Activated T-cell treated with anti-CD3 and anti-CD28 coated beads for 1 hour (primary cell): ENCODE results near the gene SLC35B2.

ENCODE experiments used
- DNase-seq: peaks from one replicate; pipeline ENCODE4 v3.0.0-alpha.2; 2020; ENCODE audit warnings: low read depth

SLC35B2 gene

DNA sequence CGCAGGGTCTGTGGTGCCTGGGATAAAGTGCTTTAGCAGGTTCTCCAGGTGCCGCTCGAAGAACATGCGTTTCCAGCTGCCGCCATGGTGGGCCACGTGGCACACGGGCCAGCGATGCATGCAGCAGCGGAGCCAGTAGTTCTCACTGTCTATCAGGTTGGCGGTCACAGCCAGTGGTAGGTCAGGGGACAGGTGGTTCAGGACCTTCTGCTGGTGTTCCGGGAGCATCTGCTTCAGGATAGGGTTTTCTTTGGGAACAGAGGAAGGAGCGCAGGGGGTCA is 28.9 kb upstream of the SLC35B2 start:
- no peak for DNase-seq

DNA sequence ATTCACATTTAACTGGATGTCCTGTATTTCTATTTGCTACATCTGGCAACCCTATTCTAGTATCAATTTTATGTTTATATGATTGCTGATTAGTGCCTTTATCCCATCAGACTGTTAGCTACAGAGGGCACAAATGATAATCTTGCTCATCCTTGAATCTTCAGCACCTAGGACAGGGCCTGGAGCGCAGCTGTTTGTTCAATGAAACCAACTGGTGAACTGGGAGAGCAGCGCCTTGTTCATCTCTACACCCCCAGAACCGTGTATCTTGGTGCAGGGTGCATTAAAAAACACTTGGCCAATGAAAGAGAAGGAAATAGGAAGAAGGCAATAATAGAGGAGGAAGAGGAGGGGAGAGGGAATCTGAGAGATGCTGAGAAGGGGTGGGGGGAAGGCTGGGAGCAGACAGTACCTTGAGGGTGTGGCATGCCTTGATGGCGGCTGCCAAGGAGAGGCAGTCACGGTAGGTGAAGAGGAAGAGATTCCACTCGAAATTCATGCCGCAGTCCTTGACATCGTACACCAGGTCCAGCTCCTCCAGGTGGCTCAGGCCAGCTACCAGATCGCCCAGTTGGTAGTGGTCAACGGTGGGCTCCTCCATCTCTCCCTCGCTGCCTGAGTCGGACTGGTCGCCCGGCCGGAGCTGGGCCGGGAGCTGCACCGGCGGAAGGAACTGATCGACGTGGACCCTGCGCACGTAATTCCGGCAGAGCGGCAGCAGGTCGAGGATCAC is 28.4 kb upstream of the SLC35B2 start:
- DNase-seq, result no peak

DNA sequence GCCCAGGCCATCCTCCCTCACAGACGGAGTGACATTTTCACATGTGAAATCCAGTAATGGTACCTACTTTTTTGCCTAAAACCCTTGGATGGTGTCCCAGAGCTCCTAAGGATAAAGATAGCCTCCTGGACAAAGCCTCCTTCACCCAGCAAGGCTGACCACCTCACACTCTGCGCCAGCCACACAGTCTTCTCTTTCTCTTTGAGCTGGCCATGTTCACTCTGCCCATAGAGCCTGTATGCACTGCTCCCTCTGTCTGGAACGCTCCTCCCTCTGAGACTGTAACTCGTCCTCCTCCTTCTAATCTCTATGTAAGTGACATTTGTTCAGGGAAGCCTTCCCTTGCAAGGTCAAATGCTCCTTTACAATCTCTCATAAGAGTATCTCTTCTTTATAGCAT is 27.5 kb upstream of the SLC35B2 start:
- DNase-seq, result no peak

DNA sequence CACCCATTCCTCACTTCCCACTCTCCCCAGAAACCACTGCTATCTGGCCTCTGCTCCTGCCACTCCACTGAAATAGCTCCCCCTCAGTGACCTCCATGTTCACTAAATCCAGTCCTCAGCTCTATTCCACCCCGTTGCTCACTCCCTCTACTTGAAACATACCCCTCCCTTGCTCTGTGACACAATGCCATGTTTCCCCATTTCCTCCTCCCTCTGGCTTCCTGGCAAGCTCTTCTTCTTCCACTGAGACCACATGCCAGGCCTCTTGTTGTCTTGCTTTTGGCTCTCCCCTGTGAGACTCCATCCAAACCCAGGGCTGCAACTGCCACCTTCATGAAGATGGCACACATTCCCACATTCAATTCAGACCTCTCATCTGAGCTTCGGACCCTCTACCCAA is 26.8 kb upstream of the SLC35B2 start:
- no peak for DNase-seq

DNA sequence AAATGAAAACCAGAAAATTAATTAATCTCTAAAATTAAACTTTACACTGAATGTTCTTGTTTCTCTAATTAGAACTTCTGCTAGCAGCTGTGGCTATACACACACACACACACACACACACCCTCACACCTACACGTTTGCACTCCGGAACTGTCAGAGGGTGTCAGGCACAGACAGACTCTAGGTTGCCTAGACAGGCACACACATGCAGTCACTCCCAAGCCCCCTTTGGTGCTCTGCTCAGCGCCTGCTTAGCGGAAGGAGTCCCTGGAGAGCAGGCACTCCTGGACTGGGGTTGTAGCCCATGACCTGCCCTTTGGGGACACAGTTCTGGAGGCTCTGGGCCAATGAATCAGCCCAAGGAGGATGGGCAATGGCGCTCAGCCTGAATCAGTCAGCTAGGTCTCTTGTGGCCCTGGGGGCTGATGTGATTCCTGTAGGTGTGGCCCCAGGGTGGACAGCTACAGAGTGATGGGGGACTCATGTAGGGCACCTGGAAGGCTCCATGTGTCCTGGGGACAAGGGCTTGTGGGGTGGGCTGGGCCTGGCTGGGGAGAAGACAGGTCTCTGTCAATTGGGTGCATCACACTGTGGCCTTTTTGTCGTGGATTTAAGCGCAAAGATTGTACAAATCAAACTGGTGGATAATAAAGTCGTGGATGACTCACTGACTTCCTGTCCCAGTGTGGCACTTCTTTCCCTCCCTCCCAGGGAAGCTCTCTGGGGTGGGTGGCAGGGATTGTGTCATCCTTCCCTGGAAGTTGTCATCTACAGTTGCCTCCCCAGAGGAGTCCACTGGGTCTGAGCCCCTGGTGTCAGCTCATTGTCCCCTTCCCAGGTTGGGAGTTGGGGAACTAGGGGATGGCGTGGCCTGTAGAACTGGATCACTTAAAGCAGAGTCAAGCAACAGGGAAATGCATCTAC is 21.7 kb upstream of the SLC35B2 start:
- no peak for DNase-seq

DNA sequence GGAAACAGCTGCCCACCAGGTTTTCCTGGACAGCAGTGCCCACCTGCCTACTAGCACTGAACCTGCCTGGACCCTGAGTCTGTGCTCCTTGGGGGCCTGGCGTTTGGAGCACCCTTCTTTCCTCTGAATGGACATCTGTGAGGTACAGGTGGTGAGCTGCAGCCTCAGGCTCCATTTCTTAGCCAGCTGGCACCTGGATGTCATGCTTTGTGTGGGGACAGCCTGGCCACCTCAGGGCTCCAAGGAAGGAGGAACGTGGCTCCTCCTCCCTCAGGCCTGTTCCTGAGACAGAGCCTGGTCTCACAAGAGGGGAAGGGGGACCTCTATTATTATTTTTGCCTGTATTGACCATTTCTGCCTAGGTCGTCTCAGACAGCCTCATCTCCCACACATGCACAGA is 21.0 kb upstream of the SLC35B2 start:
- DNase-seq, result no peak

DNA sequence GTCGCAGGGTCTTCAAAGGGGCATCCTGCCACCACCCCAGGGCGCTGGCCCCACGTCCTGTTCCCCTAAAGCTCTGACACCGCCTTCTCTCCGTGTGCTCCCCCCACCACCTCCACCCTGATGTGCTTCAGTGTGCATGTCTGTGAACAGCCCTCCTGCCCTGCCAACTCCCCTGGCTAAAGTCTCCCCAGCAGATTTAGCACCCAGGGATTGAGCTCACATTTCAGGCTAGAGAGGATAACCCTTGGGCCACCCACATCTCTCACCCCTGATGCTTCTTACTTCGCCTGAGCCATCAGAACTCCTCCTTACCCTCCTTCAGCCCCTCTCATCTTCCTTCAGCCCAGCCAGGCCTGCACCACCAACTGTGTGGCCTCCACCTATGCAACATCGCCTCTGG is 20.4 kb upstream of the SLC35B2 start:
- DNase-seq, result no peak

DNA sequence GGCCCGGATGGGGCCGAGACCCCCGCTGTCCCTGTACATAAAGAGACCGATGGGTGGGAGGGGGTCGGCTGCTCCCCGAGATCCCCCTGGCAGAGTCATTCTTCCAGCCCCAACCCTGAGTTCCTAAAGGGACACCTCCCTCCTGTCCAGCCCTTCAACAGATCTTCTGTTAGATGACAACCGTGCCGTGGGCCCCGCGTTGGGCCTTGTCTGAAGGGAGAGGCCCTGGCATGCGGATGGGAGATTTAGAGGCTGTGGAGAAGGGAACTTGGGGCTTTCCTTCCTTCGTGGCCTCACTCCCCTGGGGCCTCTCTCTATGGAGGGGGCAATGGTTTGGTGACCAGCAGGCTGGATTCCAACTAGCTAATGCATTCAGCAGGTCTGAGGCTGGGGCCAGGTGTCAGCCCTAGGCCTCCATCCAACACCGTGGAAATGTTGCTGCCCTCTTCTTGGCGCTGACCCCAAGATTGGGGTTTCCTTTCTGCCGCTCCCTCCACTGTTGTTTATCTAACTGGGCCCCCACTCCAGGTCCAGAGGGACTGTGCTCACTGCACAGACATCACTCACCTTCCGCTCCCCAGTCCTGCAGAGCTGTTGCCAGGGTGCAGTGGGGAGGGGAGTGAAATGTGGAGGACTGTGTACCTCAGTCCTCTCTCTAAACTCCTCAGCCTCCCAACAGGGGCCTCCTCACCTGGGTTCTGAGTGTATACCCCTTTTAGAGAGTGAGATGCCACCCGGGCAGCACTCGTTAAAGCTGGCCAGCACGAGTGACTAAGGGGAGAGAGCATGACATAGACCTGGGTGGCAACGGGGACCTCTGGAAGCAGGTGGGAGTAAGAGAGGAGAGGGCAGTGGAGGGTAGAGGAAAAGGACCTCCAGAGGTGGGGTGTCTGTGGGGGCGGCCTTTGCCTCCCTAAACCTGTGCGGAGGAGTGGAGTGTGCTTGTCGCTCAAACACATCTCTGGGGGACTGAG is 19.6 kb upstream of the SLC35B2 start:
- DNase-seq, result no peak

DNA sequence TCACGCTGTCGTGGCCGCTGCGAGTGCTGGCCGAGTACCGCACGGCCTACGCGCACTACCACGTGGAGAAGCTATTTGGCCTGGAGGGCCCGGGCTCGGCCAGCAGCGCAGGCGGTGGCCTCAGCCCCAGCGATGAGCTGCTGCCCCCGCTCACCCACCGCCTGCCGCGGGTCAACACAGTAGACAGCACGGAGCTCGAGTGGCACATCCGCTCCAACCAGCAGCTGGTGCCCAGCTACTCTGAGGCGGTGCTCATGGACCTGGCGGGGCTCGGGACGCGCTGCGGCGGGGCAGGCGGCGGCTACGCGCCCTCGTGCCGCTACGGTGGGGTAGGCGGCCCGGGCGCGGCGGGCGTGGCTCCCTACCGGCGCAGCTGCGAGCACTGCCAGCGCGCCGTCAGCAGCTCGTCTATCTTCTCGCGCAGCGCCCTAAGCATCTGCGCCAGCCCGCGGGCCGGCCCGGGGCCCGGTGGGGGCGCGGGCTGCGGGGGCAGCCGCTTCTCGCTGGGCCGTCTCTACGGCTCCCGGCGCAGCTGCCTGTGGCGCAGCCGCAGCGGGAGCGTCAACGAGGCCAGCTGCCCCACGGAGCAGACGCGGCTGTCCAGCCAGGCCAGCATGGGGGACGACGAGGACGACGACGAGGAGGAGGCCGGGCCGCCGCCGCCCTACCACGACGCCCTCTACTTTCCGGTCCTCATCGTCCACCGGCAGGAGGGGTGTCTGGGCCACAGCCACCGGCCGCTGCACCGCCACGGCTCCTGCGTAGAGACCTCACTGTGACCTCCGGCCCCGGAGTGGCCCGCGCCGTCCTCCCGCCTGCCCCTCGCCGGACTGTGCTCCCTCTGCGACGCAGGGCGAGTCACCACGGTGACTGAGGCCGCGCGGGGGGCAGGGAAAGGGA is 18.7 kb upstream of the SLC35B2 start:
- DNase-seq, result no peak

DNA sequence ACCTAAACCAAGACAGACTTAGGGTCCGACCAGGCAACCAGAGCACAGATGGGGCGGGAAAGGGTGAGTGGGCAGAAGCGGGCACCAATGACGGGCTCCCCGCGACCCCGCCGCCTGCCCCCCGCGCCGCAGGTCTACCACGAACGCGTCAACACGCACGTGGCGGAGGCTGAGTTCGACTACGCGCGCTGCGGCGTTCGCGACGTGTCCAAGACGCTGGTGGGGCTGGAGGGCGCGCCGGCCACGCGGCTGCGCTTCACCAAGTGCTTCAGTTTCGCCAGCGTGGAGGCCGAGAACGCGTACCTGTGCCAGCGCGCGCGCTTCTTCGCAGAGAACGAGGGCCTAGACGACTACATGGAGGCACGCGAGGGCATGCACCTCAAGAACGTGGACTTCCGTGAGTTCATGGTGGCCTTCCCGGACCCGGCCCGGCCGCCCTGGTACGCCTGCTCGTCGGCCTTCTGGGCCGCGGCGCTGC is 18.0 kb upstream of the SLC35B2 start:
- DNase-seq, result no peak

DNA sequence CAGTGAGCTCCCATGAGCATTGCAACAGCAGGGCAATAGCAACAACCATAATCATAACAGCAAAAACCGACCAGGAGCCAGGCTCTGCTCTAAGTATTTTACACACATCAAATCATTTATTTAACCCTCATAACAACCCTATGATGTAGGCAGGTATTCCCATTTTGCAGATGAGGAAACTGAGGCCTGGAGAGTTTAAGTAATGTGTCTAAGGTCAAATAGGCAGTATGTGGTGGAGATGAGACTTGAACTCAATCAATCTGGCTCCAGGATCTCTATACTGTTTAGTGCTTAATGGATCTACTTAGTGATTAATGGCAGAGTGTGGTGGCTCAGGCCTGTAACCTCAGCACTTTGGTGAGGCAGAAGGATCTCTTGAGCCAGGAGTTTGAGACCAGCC is 16.3 kb upstream of the SLC35B2 start:
- no peak for DNase-seq

DNA sequence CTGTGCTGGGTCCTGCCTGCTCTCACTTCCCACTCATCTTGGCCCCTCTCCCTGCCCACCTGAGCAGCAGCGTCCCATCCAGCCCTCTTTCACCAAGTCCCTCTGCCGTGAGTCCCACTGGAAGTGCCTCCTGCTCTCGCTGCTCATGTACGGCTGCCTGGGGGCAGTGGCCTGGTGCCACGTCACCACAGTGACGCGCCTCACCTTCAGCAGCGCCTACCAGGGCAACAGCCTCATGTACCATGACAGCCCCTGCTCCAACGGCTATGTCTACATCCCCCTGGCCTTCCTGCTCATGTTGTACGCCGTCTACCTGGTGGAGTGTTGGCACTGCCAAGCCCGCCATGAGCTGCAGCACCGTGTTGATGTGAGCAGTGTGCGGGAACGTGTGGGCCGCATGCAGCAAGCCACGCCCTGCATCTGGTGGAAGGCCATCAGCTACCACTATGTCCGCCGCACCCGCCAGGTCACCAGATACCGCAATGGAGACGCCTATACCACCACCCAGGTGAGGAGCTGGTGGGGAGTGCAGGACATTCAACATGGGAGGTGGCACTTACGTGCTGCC is 15.8 kb upstream of the SLC35B2 start:
- DNase-seq, result no peak

DNA sequence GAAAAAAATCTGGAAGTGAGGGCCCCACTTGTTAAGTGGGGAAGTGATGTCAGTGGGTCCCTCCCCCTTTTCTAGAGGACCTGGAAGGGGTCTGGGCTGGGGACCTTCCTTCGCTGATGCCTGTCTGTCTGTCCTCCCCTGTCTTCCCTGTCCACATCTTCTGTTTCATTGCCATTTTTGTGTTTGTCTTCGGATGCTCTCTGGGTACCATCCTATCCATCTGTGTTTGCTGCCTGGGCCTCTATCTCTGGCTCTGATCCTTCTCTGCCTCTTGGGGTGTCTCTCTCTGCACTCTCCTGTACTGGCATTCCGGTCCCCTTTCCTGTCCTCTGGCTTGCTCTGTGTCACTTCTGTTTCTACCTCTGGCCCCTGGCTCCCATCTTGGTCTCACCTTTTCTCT is 15.2 kb upstream of the SLC35B2 start:
- no peak for DNase-seq

DNA sequence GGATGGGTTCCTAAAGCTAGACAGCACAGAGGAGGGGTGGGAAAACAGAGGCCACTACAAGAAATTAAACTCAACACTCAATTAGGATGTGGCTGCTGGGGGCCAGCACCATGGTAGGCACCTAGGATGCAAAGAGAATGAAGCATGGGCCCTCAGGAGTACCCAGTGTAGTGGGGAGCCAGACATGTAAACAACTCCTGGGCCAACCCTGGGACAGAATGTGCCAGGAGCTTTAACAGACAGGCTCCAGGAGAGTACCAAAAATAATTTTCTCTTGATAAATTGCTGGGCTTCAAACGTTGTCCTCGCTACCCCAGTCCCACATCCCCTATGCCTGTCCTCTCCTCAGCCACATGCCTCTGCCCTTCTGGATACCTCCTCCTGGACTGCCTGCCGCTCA is 14.6 kb upstream of the SLC35B2 start:
- DNase-seq, result no peak

DNA sequence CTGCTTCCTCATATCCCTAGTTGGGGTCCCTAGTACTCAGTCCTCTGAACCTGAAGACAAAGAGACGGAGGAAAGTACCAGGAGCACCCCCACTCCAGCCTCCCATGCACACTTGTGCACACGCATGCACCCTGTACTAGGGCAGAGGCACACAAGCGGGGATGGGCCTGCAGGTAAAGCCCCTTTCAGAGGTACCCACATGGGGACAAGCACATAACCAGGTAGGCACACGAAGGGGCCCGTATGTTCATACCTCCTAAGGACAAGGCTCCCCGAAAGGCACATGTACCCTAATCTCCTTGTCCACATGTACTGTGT is 14.0 kb upstream of the SLC35B2 start:
- no peak for DNase-seq

DNA sequence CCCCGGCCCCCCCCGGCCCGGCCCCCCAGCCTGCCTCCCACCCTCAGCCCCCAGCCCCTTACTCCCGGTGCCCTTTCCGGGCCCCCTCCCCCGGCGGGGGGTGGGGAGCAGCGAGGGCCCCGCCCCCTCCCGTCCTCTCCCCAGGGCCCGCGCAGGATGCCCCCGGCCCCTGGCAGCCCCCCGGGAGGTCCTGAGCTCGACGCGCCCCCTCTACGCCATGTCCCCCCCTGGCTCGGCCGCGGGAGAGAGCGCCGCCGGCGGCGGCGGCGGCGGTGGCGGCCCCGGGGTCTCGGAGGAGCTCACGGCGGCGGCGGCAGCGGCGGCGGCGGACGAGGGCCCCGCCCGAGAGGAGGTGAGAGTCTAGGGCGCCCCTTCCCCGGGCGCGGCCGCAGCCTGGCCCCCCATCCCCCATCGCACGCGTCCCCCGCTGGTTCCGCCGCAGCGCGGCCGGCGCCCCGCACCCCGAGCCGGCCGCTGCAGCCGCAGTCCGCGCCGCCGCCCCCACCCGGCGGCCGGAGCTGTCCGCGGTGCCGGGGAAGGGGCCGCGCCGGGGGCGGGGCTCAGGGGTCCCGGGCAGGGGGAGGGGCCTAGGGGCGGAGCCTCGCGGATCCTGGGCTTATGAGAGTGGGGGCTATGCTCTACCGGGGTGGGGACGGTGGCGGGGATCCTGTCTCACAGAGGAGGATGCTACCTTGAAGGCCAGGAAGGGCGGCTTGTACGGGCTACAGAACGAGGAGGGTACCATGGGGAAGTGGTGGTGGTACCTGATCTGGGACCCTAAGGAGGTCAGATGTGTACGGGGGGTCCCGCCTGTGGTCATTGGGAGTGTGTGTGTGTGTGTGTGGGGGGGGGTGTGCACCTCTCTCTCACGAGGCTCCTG is 13.4 kb upstream of the SLC35B2 start:
- DNase-seq, result no peak

DNA sequence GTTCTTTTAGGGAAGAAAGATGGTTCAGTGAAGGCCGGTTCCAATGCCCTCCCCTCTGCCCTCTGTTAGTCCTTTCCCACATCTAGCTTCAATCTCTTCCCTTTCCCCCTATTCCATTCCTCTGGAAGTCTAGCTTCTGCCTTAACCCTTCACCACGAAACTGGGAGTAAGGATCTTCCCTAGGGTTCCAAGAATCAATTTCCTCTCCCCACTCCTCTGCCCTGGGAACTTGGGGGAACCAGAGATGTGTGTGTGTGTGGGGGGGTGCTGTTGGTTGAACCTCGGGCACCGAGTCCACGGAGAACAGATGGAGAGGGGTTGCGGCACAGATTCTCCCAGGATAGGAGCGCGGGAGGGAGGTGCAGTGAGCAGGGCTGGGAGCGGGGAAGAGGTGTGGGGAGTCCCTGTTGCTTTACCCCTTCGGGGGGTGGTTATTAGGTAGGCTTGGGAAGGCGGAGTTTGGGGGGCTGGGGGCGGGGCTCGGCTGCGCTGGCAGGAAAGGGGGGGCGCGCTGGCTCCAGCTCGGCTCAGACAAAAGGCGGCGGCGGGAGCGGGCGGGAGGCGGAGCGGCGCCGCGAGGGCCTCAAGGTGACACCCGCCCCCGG is 12.7 kb upstream of the SLC35B2 start, which contains the start of gene TMEM151B:
Gene TMEM151B, plus strand, starts transcription at position 530 of the 605 bp plus-strand sequence. CDS start 293 bp downstream, outside the sequence.
- DNase-seq, result no peak

DNA sequence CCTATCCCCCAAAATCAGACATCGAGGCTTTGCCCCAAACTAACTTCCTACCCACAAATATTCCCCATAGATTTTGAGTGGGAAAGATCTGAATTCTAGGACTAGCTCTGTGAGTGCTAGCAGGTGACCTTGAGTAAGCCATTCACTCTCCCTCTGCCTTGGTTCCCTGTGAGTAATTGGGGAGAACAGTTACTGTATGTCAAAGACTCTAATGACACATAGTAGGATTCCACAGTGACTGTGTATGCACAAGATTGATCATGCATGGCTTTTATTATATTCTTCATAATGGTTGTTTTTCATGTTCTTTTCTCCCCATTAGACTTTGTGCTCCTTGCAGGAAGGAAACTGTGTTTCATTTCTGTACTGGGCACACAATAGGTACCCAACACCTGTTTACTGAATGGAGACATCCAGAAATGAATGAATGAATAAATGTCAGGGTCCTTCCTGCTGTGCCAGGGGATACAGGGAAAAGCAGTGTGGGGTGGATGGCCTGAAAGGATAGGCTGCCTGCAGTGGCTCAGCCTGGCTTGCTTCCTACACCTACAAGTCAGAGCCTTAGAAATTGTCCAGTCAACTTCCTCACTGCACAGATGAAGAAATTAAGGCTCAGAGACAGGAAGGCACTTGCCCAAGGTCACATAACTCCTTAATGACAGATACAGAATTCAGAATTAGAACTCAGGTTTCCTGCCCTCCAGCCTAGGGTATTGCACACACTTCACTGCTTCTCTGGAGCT is 12.0 kb upstream of the SLC35B2 start:
- DNase-seq, result no peak

DNA sequence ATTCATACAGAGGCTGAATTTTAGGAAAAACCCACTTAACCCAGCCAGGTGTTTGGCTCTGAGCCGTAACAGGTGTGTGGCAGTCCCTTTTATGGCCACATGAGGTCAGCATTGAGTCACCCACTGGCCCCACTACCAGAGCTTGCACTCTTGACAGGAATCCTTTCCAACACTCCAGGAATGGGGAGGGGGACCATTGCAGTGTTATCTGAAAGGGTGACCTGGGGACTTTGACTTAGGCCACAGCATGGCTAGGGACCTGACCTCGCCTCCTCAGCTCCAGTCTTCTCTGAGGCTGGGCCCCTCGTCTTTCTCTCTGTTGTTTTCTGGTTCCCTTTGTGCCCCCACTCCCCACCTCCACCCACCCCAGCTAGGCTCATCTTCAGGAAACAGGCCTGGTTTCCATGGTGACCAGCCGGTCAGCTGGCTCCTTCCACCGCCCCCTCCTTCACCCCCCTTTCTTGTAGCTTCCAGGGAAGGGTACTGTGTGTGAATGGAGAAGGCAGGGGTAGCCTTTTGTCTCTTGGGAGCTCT is 10.8 kb upstream of the SLC35B2 start:
- DNase-seq, result no peak
